Femur (tissue), 1 donor: ENCODE results near the gene CPT1C.
A peak's percentile ranks its signal among the peaks of the same experiment; 100 is the strongest.

ENCODE experiments used
- DNase-seq: peaks from one replicate; pipeline ENCODE4 v3.0.0-alpha.2; 2017

Gene CPT1C

DNA sequence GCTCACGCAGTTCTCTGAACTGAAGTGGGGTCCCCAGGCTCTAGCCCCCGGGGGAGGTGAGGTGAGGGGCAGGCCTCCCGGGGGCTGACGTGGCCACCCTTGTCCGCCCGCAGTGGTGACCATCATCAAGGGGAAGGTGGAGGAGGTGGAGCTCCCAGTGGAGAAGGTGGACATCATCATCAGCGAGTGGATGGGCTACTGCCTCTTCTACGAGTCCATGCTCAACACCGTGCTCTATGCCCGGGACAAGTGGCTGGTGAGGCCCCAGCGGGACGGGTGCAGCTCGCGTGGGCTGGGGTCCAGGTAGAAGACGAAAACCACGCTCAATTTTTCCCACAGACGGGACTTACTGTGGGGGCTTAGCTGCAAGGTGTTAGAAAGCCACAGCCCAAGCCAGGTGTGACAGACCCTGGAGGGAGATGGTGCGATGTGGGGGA is 7.1 kb upstream of the CPT1C start:
- DNase-seq, result no peak

DNA sequence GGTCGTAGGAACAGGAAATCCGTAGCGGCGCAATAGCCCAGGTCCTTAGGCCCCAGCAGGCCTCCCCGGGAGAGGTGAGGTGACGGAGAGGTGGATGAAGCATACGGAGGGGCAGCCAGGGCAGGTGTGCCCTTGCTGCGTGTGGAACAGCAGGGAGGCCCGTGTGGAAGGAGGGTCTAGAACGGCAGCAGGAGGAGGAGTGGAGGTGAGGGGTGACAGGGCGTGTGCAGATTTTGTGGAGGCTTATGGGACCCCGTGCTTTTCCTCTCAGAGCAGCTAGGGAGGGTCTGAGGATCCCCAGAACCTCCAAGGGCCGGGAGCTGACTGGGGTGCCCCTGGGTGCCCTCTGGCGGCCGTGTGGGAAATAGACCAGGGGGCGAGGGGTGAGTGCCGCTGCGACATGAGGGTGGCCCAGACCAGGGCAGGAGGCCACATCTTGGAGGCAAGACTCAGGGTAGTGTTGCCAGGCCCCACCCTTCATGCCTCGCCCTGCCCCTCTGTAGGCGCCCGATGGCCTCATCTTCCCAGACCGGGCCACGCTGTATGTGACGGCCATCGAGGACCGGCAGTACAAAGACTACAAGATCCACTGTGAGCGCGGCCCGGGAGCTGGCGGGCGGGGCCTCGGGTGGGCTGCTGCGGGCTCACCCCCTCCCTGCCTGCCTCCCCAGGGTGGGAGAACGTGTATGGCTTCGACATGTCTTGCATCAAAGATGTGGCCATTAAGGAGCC is 6.5 kb upstream of the CPT1C start:
- DNase-seq, result no peak

DNA sequence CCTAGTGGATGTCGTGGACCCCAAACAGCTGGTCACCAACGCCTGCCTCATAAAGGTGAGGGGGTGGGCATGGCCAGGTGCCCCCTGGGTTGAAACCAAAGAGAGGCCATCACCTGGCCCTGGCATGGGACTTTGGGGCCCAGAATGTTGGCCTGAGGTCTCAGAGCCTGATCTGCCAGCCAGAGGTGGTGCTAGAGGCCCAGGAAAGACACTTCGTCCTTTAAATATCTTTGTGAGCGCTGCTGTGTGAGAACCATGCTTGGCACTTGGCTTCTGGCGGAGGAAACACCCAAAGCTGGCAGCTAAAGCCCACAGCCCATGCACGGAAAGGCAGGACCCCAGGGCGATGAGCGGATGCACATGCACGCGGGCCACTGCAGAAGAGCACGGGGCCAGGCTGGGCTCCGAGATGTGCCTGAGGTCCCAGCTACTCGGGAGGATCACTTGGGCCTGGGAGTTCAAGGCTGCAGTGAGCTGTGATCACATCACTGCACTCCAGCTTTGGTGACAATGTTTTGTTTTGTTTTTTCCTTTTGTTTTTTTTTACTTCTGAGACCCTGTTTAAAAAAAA is 5.8 kb upstream of the CPT1C start:
- no peak for DNase-seq

DNA sequence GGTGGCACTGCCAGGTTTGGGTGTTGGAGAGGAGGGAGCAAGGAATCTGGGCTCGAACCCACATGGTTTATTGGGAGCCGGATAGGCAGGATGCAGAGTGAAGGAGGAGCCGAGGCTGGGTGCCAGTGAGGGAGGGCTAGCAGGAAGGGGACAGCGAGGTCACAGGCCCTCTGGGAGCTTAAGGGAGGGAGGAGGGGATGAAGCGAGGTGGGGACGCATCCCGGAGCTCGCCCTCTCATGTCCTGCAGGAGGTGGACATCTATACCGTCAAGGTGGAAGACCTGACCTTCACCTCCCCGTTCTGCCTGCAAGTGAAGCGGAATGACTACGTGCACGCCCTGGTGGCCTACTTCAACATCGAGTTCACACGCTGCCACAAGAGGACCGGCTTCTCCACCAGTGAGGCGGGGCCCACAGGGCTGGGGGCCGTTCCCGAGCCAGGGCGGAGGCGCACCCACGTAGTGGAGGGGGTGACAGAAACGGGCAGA is 5.0 kb upstream of the CPT1C start:
- no peak for DNase-seq

DNA sequence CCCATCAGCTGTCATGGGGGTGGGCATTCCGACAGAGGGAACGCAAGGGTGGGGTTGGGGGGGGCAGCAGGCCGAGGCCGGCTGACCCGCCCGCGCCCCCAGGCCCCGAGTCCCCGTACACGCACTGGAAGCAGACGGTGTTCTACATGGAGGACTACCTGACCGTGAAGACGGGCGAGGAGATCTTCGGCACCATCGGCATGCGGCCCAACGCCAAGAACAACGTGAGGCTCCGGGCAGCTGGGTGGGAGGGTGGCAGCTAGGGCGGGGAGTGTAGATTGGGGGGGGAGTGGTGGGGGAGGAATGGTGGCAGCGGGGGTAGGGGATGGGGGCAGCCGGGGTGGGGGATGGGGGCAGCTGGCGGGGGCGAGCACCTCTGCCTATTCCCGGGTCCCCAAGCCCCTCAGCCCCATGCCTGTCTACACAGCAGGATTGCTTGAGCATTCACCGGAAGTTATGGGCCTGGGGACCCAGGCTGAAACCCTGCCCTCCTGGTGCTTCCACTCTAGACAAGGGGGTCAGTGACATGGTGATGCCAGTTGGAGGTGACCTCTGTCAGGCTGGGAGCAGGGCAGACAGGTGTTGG is 4.3 kb upstream of the CPT1C start:
- no peak for DNase-seq

DNA sequence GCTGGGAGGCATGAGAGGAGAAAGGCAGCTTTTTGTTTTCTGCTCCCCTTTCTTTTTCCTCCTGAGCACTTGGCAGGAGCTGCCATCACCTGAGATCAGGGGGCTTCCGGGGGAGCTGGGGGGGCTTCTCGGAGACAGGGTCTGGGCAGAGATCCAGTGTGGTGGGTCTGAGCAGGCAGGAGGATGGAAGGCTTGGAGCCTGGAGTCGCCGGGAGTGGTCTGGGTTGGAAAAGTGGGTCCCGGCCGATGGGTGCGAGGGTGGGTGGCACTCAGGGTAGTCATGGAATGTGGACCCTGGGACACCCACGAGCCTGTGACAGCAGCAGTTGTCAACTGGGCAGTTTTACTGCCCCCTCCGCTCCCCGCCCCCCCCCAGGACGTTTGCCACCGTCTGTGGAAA is 3.8 kb upstream of the CPT1C start:
- no peak for DNase-seq

DNA sequence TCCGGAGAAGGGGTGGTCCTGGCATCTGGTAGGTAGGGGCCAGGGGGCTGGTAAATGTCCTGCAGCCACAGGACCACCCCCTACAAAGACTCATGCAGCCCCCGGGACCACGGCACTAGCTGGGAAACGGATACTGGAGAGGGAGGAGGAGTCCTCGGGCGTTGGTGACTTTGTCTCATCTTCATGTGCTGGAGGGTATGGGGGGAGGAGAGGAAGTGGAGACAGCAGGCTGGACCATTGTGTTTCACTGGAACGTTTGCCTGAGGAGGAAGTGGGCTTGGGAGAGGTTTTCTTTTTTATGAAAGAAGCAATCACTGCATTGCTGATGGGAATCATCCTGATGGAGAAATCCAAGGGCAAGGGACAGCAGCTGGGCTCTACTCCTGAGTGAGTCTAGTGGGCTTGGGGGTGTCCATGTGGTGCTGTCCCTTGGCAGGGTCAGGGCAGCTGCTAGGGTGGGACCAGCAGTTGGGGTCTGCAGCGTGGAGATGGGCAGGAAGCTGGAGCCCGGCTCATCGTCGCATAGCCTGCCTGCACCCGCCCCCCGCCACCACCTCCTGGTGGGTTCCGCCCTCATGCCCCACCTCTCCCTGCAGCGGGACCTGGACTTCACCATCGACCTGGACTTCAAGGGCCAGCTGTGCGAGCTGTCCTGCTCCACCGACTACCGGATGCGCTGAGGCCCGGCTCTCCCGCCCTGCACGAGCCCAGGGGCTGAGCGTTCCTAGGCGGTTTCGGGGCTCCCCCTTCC is 3.2 kb upstream of the CPT1C start:
- DNase-seq, result no peak

DNA sequence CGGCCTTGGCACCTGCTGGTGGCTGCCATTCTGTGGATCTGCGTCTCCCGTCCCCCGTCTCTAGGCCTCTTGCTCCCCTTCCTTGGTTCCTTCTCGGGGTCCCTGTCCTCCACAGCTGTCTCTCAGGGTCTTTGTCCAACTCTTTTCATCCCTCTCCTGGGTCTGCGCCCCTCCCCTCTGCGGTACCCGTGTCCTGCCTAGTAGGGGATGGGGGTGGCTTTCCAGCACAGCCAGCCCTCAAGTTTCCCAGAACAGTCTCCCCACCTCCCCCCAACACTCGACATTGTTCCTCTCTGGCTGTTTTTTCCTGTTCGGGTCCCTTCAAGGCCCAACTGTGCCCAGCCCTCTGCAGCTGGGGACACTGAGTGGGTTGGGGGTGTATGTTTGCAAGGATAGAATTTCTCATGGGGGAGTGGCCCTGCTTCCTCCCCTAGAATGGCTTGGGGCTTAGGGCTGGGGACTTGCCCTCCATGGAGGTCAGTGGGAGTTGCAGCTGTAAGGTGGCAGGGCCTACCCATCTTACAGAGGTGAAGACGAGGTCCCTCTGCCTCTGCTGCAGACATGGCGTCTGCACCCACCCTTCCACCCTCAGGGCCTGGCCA is 2.3 kb upstream of the CPT1C start:
- no peak for DNase-seq

DNA sequence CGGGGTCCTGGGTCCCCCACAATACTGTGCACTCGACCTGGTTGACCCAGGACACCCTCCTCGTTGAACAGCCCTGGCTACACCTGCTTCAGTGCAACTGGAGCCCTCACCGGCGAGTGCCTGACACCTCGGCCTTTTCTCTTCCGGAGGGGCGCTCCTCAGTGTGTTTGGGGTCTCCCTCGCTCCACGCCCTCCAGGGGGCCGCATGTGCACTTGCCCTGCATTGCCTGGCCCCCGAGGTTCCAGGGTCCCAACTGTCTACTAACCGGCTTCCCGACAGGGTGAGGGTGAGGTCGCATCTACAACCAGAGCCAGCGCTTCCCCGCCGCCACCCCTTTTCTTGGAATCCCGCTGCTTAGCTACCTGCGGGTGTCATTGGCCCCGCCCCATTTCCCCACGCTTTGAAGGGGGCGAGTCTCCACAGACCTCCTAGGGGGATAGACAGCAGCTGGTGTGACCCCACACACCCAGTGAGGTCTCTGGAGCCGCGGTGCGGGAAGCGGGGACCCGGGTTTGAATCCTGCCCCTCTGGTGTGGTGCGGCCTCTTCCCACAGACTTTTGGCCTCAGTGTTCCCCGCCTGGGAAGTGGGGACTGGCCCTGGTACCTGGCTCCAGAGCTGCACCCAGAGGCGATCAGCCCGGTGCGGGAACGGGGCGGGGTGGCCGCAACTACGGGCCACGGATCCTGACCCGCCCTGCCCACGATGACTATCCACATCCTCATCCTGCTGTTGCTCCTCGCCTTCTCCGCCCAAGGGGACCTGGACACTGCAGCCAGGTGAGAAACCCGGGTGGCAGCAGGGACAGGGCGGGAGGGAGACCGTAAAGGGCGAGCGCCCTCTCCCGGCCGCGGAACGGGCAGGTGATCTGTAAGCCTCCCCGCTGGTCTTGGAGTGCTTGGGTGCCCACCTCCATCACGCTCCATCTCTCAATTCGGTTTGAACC is 1.5 kb upstream of the CPT1C start, which contains the start of gene ADM5:
Gene ADM5 (plus strand): TSS at position 462 of the 946 bp plus-strand sequence. CDS start 244 bp downstream, at position 706.
- no peak for DNase-seq

DNA sequence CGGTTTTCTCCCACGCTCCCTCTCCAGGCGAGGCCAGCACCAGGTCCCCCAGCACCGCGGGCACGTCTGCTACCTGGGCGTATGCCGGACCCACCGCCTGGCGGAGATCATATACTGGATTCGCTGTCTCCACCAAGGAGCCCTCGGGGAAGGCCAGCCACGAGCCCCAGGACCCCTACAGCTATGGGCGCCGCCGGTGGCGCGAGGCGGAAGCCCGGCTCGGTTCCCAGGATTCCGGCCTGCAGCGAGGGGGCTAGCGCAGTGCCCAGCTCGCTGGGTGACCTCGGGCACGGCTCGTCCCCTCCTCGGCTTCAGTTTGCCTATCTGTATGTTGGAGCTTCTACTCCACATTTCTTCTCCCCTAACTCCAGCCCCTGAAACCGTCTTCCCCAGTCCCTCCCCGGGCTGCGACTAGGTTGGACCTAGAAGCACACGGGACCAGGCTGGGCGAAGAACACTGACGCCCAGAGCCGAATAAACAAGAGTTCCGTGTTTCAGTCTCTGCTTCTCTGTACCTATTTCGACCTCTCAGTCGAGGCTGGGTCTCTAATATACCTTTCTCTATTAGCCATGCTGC is 749 bp upstream of the CPT1C start:
- DNase-seq, result no peak

DNA sequence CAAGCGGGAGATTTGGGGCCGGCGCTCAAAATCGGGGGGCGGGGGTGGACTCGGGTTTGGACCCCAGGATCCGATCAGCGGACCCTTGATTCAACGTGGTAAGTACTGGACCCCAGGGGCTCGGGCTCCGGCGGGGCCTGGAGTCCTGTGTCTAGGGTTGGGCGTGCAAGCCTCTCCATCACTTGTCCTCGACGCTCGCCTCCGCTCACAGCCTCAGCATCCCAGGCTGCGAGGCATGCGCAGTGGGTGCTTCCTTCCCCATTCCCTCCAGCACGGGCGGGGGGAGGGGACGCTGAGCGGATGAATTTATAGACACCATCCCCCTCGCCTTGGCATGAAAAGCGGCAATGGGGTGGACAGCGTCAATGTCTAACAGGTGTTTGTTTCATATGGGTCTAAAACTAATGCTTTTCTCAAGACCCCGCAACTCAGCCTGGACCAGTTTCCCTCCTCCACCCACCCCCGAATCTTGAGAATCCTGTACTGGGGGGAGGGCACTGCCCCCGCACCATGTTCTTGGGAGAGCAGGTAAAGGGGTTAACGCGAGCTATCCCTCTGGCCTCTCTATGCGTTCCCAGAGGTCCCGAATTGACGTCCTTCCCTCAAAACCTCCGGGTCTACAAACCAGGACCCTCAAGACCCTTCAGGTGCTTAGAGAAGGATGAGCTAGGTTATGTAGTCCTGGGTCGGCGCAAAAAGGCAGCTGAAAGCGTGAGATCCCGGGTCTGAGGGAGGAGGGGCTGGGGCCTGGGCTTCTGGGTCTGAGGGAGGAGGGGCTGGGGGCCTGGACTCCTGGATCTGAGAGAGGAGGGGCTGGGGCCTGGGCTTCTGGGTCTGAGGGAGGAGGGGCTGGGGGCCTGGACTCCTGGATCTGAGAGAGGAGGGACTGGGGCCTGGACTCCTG is 579 bp downstream of the CPT1C start:
- DNase-seq, result peak; percentile 81

DNA sequence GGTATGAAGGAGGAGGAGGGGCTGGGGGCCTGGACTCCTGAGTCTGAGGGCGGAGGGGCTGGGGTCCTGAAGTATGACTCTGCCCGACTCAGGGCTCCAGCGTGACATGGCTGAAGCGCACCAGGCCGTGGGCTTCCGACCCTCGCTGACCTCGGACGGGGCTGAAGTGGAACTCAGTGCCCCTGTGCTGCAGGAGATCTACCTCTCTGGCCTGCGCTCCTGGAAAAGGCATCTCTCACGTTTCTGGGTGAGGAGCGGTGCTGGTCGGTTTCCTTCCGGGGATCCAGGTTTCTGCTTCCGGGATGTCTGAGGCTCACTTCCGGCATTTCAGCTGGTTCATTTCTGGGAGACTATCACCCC is 1.2 kb downstream of the CPT1C start:
- DNase-seq, result no peak

DNA sequence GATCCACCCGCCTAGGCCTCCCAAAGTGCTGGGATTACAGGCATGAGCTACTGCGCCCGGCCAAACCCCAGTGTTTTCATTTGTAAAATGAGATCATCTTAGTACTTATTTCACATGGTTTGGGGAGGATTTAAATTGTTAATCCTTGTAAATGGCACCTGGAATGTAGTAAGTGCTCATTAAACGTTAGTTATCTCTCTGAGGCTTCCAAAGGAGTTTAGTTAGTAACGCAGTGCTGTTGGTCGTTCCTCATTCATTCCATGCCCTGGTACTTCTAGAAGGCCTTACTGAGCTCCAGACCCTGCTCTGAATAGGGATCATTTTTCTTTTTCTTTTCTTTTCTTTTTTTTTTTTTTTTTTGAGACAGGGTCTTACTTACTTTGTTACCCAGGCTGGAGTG is 5.2 kb downstream of the CPT1C start:
- no peak for DNase-seq

DNA sequence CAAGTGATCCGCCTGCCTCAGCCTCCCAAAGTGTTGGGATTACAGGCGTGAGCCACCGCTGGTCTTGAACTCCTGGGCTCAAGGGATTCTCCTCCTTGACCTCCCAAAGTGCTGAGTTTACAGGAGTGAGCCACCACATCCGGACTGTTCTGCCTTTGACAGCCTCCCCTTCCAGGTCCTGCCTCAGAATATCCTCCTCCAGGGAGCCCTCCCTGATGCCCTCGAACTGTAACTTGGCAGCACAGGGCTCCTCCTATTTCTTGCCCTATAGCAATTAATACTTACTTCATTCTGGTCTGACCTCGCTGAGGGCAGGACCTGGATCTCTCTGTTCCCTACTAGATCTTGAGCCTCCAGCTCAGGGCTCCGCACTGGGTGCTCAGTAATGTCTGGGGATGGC is 5.9 kb downstream of the CPT1C start:
- no peak for DNase-seq

DNA sequence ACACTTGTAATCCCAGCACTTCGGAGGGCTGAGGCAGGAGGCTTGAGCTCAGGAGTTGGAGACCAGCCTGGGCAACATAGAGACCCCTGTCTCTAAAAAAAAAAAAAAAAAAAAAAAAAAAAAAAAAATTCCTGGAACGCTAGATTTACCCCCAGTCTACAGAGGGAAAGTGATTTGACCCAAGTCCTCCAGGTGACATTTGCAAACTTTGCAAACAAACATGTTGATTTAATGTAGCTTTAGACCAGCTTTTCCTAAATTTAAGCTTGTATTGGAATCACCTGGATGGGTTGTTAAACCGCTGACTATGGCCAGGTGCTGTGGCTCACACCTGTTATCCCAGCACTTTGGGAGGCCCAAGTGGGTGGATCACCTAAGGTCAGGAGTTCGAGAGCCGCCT is 8.4 kb downstream of the CPT1C start:
- no peak for DNase-seq

DNA sequence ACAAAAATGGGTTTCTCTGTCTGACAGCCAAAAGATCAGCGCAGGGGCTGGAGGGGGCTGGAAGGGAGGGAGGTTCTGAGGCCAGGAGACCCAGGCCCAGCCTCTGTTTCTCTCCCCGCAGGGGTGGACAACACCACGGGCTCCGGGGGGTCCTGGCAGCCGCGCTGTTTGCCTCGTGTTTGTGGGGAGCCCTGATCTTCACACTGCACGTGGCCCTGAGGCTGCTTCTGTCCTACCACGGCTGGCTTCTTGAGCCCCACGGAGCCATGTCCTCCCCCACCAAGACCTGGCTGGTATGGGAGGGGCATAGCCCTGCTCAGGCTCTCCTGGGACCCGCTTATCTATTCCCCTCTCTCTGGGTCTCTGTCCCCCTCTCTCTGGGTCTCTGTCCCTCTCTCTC is 9.6 kb downstream of the CPT1C start:
- DNase-seq, result no peak

DNA sequence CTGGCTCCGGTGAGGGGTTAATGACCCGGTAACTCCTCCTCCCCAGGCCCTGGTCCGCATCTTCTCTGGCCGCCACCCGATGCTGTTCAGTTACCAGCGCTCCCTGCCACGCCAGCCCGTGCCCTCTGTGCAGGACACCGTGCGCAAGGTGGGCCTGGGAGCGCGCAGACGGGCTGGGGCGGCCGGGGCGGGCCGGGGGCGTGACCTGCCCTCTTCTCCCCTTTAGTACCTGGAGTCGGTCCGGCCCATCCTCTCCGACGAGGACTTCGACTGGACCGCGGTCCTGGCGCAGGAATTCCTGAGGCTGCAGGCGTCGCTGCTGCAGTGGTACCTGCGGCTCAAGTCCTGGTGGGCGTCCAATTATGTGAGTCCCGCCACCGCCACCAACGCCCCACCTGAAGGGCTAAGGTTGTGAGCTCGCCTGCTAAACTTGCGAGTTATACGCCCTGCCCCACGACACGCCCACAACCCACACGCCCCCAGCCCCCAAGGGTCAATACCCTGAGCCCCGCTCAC is 10.4 kb downstream of the CPT1C start:
- no peak for DNase-seq

DNA sequence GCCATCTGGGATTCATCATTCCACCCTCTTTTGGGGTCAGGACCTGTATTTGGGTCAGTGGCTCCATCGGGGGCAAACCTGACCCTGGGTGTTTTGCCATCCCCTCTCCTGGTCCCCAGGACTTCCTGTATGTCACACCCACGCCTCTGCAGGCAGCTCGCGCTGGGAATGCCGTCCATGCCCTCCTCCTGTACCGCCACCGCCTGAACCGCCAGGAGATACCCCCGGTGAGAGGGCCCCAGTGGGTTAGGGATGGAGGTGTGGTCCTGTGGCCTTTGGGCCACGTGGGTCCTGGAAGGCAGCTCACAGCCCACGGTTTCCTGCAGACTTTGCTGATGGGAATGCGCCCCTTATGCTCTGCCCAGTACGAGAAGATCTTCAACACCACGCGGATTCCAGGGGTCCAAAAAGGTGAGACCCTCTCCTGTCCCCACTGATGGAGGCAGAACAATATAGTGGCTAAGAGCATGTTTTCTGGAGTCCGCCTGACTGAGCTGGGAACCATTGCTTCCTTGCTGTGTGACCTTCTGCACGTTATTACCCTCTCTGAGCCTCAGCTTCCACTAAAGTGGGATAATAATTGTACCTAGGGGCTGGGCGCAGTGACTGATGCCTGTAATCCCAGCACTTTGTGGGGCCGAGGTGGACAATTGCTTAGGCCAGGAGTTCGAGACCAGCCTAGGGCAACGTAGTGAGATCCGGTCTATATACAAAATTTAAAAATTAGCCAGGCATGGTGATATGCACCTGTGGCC is 14.1 kb downstream of the CPT1C start:
- DNase-seq, result no peak

DNA sequence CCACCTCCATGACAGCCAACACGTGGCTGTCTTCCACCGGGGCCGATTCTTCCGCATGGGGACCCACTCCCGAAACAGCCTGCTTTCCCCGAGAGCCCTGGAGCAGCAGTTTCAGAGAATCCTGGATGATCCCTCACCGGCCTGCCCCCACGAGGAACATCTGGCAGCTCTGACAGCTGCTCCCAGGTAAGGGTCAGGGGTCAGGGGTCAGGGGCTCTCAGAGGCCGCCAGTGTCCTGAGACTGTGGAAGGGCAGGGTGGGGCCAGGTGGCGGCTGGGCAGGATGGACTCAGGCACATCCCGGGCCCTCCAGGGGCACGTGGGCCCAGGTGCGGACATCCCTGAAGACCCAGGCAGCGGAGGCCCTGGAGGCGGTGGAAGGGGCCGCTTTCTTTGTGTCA is 15.0 kb downstream of the CPT1C start:
- DNase-seq, result no peak
